ENCODE data around the gene ARID5B.

ARID5B gene

GRCh38 chr10:61986788-61987492 lies 85.4 kb downstream of the ARID5B start:
- DNase-seq = no peak

DNA sequence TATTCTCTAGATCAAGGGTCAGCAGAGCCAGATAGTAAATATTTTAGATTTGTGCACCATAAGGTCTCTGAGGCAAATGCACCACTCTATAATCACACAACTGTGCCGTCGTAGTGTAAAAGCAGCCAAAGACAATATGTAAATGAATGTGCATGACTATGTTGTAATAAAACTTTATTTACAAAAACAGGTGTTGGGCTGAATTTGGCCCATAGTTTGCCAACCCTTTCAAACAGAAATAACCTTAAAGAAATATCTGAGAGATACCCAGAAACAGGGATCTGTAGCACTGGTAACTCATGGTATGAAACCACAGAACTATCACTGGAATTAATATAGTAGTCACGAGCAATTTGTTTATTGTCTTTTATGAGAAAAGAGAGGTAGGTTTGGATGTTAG lies 86.0 kb downstream of the ARID5B start:
- no peak for DNase-seq

- no peak for DNase-seq
Observed at GRCh38 chr10:61987951-61988379, 86.5 kb downstream of the ARID5B start.

GRCh38 chr10:61989995-61990760 lies 88.7 kb downstream of the ARID5B start:
- no peak for DNase-seq

DNA sequence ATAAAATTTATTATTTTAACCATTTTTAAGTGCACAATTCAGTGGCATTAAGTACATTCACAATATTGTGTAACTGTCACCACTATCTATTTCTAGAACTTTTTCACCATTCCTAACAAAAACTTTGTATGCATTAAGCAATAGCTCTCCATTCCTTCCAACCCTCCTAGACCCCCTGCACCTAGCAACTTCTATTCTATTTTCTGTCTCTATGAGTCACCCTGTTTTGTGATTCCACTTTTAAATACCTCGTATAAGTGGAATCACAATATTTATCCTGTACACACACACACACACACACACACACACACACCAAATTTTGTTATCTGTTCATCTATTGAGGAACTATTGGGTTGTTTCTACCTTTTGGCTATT lies 89.2 kb downstream of the ARID5B start:
- DNase-seq = no peak

DNA sequence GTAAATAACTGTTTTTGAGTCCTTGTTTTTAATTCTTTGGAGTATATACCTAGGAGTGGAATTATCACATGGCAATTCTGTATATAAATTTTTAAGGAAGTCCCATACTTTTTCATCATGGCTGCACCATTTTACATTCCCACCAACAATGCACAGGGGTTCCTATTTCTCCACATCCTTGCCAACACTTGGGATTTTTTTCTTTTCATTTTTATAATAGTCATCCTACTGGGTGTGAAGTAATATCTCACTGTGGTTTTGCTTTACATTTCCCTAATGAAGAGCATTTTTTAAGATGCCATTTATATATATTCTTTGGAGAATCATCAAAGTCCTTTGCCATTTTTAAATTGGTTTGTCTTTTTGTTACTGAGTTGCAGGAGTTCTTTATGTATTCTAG lies 89.7 kb downstream of the ARID5B start:
- DNase-seq = no peak

- no peak for DNase-seq
Observed at GRCh38 chr10:61992059-61992460, 90.6 kb downstream of the ARID5B start.

GRCh38 chr10:61992671-61993668 lies 91.5 kb downstream of the ARID5B start:
- DNase-seq = no peak

- DNase-seq = peak in 1 of 56 donors; percentile 19
Observed at GRCh38 chr10:61993711-61994401, 92.4 kb downstream of the ARID5B start.

- no peak for DNase-seq
Observed at GRCh38 chr10:61994405-61995219, 93.1 kb downstream of the ARID5B start.

DNA sequence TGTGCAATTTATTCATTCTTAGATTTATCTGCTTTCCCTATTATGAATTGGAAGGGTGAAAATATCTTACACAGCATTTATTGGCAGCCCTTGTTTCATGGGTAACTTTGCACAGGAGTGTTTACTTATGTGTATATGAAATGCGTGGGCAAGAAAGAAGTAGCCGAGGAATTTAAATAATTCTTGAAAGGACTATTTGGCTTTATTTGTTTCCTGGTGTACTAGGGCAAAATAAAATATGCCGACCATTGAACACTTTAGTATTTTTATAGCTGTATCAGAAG lies 93.7 kb downstream of the ARID5B start:
- no peak for DNase-seq

DNA sequence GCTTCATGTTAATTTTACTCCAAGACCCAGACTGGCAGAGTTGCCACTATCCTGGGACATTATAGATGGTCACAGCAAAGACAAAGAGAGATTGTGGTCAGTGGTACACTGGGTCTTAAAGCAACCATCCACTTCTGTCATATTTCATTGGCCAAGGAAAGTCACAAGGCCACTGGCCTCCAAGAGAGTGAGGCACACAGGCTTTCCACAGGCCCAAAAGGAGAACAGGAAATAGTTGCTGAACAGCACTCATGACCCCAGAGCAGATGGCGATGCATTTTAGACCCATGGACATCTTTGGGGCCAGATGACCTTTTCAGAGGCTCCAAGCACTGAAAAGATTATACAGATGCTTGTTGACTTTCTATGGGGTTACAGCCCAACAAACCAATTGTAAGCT lies 97.4 kb downstream of the ARID5B start:
- DNase-seq = no peak

GRCh38 chr10:62000037-62000603 lies 98.6 kb downstream of the ARID5B start:
- no peak for DNase-seq

DNA sequence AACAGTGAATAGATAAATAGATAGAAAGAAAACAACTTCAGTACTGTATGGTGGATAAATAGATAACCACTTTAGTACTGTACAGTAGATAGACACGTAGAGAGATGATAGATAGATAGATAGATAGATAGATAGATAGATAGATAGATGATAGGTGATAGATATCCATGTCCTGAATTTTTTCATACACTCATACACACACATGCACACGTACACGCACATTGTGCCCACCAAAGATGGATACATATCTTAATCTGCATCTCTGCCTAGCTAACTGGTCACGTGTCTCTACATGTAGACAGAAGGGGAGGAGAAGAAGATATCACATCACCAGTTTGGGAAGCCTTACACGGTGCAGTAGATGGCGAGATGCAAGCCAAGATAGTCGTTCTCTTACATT lies 99.2 kb downstream of the ARID5B start:
- no peak for DNase-seq

GRCh38 chr10:62001898-62002297 lies 100.4 kb downstream of the ARID5B start:
- no peak for DNase-seq

DNA sequence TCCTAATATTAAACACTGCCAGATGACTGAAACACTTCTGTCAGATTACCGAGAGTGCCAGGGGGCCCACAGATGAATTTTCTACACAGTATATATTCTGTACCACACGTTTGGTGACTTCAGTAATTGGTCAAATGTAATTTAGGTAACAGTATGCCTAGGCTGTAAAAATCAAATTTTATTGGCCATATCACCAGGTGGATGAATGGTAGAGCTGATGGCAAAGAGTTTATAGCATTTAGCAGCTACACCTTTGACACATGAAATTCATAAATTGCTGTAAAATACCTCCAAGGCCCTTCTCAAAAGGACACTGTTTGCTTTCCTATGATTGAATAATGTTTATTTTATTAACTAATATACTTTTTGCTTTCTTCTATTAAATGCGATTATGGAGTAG lies 101.3 kb downstream of the ARID5B start:
- DNase-seq = no peak

- DNase-seq = no peak
Observed at GRCh38 chr10:62004042-62004441, 102.5 kb downstream of the ARID5B start.

GRCh38 chr10:62005281-62005680 lies 103.8 kb downstream of the ARID5B start:
- no peak for DNase-seq

- DNase-seq = no peak
Observed at GRCh38 chr10:62005687-62006086, 104.2 kb downstream of the ARID5B start.

DNA sequence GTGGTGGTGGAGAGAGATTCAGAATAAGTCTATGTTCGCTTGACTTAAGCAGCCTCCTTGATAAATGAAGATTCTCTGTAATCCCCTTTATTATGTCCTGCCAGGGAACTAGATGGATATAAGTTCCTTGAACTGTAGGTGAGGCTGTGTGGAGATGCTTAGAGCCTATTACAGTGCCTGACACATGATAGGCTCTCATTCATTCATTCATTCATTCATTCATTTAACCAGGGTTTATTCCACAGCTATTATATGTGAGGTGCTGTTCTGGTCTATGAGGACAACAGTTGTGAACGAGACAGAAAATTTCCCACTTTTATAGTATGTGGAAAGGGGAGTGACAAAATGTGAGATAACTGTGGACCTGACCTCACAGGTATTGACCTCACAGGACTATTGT lies 105.6 kb downstream of the ARID5B start:
- DNase-seq = no peak

Data from amygdala (tissue), 56 donors.